Dendritic cell treated with granulocyte-macrophage colony-stimulating factor and Interleukin-4, amounts not matched to agents 40 ng/mL and 50 ng/mL, for 4 days (primary cell): ENCODE data around the gene TSPAN17.

Source experiments
- H3K27ac Mint-ChIP-seq: one replicate; pipeline ENCODE4 v1.8.0; 2022; ENCODE audit warnings: mild to moderate bottlenecking, mixed read lengths
- H3K27me3 Mint-ChIP-seq: one replicate; pipeline ENCODE4 v1.8.0; 2022; ENCODE audit warnings: mild to moderate bottlenecking, mixed read lengths
- H3K36me3 Mint-ChIP-seq: one replicate; pipeline ENCODE4 v1.8.0; 2022; ENCODE audit warnings: low read depth, mixed read lengths
- H3K4me1 Mint-ChIP-seq: one replicate; pipeline ENCODE4 v1.8.0; 2022; ENCODE audit warnings: low read depth, mixed read lengths
- H3K4me3 Mint-ChIP-seq: one replicate; pipeline ENCODE4 v1.8.0; 2022; ENCODE audit warnings: mild to moderate bottlenecking, moderate library complexity, mixed read lengths
- H3K9me3 Mint-ChIP-seq: one replicate; pipeline ENCODE4 v1.8.0; 2022; ENCODE audit warnings: mixed read lengths
- intact Hi-C: fragments of 100-400 bp; cut with micrococcal nuclease; formaldehyde crosslinking; loops from one replicate; pipeline ENCODE4 v1.15.0; 2022

Gene TSPAN17

DNA sequence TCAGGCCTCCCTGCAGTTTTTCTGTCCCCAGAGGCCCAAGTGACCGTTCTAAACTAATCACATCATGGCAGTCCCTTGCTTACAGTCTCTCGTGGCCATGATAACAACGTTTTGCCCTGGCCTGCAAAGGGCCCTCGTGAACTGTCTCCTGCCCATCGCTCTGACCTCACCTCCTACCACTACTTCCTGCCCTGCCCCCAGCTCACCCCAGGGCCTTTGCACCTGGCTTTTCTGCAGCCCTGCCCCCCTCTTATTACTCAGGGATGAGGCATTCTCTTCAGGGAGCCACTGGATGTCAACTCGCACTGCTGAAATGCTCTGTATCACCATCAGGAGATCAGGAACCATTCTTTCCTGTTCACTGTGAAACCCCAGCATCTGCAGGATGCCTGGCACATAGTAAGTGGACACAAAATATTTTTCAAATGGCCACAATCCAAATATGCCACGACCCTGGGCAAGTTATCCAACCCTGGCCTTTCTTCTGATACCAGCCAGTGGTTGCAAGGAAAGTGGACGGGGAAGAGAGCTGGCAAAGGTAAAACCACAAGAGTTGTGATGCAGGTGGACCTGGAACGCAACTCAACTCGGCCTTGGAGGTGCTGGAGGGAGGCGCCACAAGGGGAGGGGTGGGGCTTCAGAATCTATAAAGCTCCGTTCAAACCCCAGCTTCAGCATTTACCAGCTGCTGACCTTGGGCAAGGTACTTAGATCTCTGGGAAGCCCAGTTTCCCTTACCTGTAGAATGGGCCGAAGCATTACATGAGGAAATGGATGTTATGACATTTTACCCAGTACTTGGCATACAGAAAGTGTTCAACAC lies 18.7 kb upstream of the TSPAN17 start:
- Mint-ChIP-seq H3K9me3 (no peaks in the 10 kb centered on the region), H3K27ac (no peak overlapping the region), H3K36me3 (no peaks in the 10 kb centered on the region), H3K27me3 (peaks cover 84% of the 10 kb centered on the region), H3K4me3 (no peak overlapping the region), H3K4me1 (no peaks in the 10 kb centered on the region)
- intact Hi-C loops = no loop called here

DNA sequence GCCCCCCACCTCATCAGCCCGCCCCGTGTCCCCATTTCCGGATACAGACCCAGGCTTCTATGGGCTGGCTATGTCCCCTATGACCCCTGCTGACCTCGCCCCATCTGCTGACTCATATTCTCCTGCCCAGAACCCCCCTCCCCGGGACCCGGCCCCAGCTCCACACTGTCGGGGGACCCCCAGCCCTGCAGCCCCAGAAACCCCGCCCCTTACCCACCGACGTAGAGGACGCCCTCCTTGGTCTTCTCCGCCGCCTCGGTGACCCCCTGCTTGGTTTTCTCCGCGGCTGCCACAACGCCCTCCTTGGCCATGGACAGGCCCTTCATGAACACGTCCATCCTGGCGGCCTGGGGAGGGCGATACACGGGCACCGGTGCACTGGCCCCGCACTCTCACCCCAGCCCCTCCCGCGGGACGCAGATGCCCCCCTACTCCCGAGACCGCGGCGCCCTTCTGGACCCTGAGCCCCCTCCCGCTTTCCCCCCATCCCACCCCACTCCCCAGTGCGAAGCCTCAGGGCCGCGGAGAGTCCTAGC lies 17.9 kb upstream of the TSPAN17 start:
- Mint-ChIP-seq H3K36me3 (no peaks in the 10 kb centered on the region), H3K4me1 (no peaks in the 10 kb centered on the region), H3K27me3 (peaks cover 86% of the 10 kb centered on the region), H3K27ac (no peak overlapping the region), H3K9me3 (no peaks in the 10 kb centered on the region), H3K4me3 (no peak overlapping the region)
- intact Hi-C loops = no loop called here

DNA sequence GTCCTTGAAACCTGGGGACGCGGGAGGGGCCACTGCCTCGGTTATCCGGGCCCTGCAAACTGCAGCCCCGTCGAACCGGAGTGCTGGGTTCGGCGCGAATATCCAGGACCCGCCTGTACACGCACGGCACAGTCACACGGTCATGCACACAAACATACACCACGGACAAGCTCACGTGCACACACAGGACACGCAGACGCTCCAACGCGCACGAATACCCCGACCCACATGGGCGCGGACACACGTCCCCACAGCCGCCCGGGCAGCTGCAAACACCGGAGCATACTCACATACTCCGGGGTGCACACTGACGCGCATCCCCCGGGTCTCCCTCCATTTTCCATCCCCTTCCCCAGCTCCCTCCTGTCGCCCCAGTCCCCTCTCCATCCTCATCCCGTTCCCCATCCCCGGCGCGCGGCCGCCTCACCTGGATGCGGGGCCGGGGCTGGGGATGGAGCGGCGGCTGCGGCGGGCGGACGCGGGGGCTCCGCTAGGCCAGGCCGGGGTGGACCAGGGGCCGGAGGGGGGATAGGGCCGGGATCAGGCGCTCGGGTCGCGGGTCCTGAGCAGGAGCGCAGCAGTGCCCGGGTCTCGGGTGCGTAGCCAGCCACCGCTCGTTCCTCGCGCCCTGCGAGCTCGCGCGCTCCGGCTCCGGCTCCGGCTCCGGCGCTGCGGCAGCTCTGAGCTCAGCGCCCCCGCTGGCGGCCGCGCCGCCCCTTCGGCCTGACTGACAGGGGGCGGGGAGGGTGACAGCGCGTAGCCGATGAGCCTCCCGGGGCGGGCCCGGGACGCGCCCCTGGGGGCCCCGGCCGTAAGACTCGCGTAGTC lies 17.2 kb upstream of the TSPAN17 start, which contains the start of the genes EIF4E1B and SNCB:
EIF4E1B (plus strand) TSS at position 823 of the 828 bp plus-strand sequence. CDS start 12,113 bp downstream, outside the sequence.
SNCB (minus strand) TSS at position 682 of the 828 bp plus-strand sequence. CDS start 880 bp downstream, outside the sequence.
- Mint-ChIP-seq H3K4me3 (no peak within 1 kb of the TSS), H3K4me1 (no peaks in the 10 kb centered on the region), H3K27me3 (peaks cover 86% of the 10 kb centered on the region), H3K9me3 (no peaks in the 10 kb centered on the region), H3K36me3 (no peaks in the 10 kb centered on the region), H3K27ac (no peak within 1 kb of the TSS)
- intact Hi-C loops = no loop called here

DNA sequence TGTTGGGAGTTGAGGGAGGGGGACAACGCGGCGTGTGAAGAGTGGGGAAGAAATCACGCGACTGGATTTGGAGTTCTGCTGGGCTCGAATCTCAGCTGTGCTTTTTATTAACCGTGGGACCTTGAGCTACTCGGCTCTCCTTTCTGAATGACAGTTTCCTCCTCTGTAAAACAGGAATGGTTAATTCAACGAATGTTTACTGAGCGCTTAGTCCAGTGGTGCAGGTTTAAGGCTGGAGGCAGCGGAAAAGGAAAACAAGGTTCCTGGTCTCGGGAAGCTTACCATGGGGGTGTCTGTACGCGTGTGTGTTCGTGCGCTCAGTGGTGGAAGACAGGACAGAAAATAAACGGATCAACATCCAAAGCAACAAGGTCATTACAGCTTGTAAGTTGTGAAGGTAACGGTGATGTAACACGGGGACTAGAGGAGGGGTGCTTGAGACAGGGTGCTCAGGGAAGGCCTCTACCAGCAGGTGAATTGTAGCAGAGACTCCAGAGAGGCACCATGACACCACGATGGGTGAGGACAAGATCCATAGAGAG lies 16.5 kb upstream of the TSPAN17 start:
- H3K27me3 Mint-ChIP-seq = peaks cover 91% of the 10 kb centered on the region
- no peaks in the 10 kb centered on the region for H3K9me3 Mint-ChIP-seq
- H3K36me3 Mint-ChIP-seq = no peaks in the 10 kb centered on the region
- no peaks in the 10 kb centered on the region for H3K4me1 Mint-ChIP-seq
- H3K4me3 Mint-ChIP-seq = no peak overlapping the region
- H3K27ac Mint-ChIP-seq = no peak overlapping the region
- intact Hi-C loops = no loop called here

DNA sequence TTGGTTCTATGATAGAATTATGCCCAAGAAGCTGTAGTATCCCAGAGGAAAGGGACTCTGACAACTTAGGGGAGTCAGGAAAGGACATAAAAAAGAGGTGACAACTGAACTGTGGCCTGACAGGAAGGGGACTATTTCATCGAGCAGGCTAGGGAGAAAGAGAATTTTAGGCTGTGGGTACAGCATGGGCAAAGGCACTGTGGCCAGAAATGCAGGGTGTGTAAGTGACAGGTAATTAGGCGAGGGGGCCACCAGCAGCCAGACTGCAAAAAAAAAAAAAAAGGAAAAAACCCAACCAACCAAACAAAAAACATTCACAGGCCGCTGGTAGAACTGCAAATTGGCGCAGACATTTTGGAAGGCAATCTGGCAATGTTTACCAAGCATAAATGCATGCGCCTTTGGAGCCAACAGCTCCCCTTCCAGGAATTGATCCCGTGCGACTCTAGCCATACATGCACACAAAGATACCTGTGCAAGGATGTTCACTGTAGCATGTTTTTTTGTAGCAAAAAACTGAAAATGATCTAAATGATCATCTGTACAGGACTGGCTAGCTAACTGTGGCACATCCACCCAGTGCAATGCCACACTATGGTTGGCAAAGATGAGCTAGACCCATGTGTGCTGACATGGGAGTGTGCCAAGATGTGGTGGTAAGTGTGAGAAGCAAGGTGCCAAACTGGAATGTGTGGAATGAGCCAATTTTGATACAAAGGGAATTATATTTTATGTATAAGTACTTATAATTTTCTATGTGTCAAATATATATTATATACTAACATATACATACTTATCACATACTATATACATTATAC lies 15.7 kb upstream of the TSPAN17 start:
- Mint-ChIP-seq H3K4me1 (no peaks in the 10 kb centered on the region), H3K4me3 (no peak overlapping the region)
- intact Hi-C loops = no loop called here

DNA sequence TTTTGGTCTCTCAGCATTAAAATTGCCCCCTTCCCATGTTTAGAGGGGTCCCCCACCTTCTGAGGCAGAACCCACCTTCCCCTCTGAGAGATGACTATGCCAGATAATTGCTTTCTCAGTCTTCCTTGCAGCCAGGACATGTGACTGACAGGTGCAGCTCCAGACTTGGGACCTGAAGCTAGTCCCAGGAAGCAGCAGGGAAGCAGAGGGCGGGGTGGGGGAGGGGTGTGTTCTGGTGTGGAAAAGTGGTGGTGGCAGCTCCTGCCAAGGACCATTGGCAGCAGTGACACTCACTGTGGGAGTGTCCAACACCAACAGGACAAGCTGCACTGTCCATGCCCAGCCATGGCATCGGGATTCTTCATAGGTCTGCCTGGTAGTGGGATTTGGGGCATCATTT lies 14.5 kb upstream of the TSPAN17 start:
- peaks cover 87% of the 10 kb centered on the region for H3K27me3 Mint-ChIP-seq
- H3K9me3 Mint-ChIP-seq = no peaks in the 10 kb centered on the region

More for the DNA sequence above, 15.7 kb upstream of the TSPAN17 start:
- H3K27ac Mint-ChIP-seq = no peak overlapping the region
- no peaks in the 10 kb centered on the region for H3K36me3 Mint-ChIP-seq
- H3K27me3 Mint-ChIP-seq = peaks cover 88% of the 10 kb centered on the region
- no peaks in the 10 kb centered on the region for H3K9me3 Mint-ChIP-seq

DNA sequence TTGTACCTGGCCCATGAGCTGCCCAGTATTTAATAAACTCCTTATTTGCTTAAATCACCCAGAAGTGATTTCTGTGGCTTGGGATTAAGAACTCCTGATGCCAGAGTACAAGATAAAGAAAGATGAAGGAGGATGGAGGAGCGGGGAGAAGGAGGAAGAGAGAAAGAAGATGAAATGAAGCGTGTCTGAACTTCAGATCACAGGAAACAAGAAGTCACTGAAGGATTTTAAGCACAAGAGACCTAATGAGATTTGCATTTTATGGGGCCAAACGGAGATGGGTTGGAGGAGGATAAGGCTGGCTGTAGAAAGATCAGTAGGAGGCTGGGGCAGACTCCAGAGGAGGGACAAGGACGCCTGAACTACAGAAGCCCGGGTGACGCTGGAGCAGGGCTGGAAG lies 13.7 kb upstream of the TSPAN17 start:
- intact Hi-C loops = no loop called here
- H3K27ac Mint-ChIP-seq = no peak overlapping the region
- H3K9me3 Mint-ChIP-seq = no peaks in the 10 kb centered on the region
- H3K4me3 Mint-ChIP-seq = no peak overlapping the region
- H3K4me1 Mint-ChIP-seq = no peaks in the 10 kb centered on the region
- no peaks in the 10 kb centered on the region for H3K36me3 Mint-ChIP-seq
- H3K27me3 Mint-ChIP-seq = peaks cover 83% of the 10 kb centered on the region

More for the DNA sequence above, 14.5 kb upstream of the TSPAN17 start:
- Mint-ChIP-seq H3K4me3 (no peak overlapping the region), H3K4me1 (no peaks in the 10 kb centered on the region), H3K27ac (no peak overlapping the region), H3K36me3 (no peaks in the 10 kb centered on the region)
- intact Hi-C loops = no loop called here

DNA sequence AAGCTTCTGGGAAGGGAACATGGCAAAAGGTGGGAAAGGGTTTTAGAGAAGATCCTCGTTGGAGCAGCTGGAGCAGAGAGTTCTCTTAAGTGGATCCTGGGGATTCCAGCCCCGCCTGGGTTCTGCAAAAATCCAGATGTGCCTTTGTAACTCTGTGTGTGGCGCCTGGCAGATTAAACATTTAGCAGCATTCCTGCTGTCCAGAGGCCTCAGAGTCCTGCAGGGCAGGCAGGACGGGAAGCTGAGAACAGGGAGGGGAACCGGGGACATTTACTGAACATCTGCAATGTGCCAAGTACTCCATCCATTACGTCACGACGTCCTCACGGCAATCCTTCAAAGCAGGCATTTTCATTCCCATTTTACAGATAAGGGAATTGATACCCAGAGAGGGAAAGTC lies 10.9 kb upstream of the TSPAN17 start:
- Mint-ChIP-seq H3K4me1 (no peaks in the 10 kb centered on the region), H3K4me3 (no peak overlapping the region), H3K27me3 (peaks cover 61% of the 10 kb centered on the region), H3K9me3 (no peaks in the 10 kb centered on the region), H3K27ac (no peak overlapping the region), H3K36me3 (no peaks in the 10 kb centered on the region)
- intact Hi-C loops = no loop called here

DNA sequence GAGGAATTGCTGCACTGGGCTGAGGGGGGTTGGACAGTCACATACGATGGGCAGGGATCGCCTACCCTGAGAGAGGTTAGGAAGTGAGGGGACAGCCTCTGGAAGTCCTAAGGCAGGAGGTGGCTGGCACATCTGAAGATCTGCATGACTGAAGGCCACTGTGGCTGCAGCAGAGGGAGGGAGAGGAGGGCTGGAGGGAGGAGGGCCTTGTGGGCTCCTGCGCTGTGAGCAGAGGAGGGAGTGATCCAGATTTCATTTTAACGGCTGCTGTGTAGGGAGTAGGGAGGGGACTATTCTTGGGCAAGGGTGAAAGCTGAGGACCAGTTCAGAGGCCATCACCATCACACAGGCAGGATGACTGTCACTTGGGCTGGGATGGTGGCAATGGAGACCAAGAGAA lies 9.7 kb upstream of the TSPAN17 start:
- no peaks in the 10 kb centered on the region for H3K36me3 Mint-ChIP-seq
- no peaks in the 10 kb centered on the region for H3K4me1 Mint-ChIP-seq
- H3K27me3 Mint-ChIP-seq = peaks cover 51% of the 10 kb centered on the region
- intact Hi-C loops = no loop called here
- no peak overlapping the region for H3K4me3 Mint-ChIP-seq
- no peak overlapping the region for H3K27ac Mint-ChIP-seq
- no peaks in the 10 kb centered on the region for H3K9me3 Mint-ChIP-seq

DNA sequence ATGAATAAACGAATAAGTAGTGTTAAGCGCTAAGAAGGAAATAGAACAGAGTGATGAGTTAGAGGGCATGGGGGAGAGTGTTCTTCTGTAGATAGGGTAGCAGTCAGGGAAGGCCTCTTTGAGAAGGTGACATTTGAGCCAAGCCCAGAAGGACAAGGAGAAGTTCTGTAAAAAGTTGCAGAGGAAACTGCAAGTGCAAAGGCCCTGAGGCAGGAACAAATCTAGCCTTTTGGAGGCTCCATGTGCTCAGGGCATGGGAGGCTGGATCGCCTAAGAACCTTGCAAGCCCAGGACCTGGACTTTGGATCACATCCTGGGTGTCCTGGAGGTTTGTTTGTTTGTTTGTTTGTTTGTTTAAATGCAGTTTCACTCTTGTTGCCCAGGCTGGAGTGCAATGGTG lies 8.8 kb upstream of the TSPAN17 start:
- Mint-ChIP-seq H3K36me3 (no peaks in the 10 kb centered on the region), H3K27ac (no peak overlapping the region), H3K9me3 (no peaks in the 10 kb centered on the region), H3K4me1 (no peaks in the 10 kb centered on the region), H3K27me3 (peaks cover 45% of the 10 kb centered on the region), H3K4me3 (no peak overlapping the region)
- intact Hi-C loops = no loop called here

DNA sequence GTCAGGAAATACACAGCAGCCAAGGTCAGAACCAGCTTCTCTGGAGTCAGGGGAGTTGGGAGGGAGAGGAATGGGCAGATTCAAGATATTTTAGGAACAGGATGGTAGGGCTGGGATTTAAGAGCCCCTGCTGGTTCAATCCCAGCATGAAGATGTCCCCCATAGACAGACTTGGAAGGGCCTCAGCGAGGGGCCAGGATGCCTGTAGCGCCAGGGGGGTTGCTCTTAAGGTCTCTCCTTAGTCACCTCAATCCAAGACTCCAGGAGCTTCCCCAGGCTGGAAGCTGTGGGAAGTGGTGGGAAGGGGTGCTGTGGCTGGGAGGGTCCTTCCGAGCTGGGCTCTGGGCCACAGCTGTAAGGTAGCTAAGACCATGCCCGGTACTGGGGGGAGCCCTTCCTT lies 8.1 kb upstream of the TSPAN17 start:
- no peaks in the 10 kb centered on the region for H3K36me3 Mint-ChIP-seq
- no peak overlapping the region for H3K4me3 Mint-ChIP-seq
- H3K4me1 Mint-ChIP-seq = no peaks in the 10 kb centered on the region
- no peak overlapping the region for H3K27ac Mint-ChIP-seq
- intact Hi-C loops = no loop called here
- peaks cover 42% of the 10 kb centered on the region for H3K27me3 Mint-ChIP-seq
- no peaks in the 10 kb centered on the region for H3K9me3 Mint-ChIP-seq

DNA sequence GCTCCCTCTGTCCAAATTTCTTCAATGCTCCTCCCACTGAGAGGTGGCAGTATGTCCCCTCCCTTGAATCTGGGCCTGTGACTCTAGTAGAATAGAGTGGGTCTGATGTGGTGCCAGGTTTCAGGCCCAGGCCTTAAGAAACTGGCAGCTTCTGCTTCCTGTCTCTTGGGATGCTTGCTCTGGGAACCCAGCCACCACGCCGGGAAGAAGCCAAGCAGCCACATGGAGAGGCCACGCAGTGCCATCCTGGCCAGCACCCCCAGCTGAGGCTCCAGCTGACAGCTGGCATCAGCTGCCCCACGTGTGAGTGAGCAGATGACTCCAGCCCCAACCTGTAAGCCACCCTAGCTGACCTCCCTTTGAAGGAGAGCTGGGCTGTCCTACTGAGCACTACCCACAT lies 7.3 kb upstream of the TSPAN17 start:
- H3K36me3 Mint-ChIP-seq = no peaks in the 10 kb centered on the region
- H3K4me1 Mint-ChIP-seq = no peaks in the 10 kb centered on the region
- H3K4me3 Mint-ChIP-seq = no peak overlapping the region
- no peak overlapping the region for H3K27ac Mint-ChIP-seq
- no peaks in the 10 kb centered on the region for H3K9me3 Mint-ChIP-seq
- intact Hi-C loops = no loop called here
- H3K27me3 Mint-ChIP-seq = peaks cover 39% of the 10 kb centered on the region

DNA sequence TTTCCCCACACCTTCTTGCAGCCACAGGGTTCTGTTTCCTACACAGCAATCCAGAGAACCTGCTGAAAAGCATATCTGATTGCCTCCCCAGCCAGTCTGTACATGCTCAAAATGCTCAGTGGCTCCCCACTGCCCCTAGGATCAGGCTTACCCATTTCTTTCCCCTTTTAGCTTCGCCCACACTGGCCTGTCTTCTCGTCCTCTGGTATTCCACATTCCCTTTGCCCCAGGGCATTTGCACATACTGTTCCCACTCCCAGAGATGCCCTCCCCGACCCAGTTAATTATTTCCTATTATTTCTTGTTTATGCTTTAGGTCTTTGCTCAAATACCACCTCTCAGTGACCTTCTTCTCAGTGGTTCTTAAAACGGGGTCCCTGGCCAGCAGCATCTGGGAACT lies 6.7 kb upstream of the TSPAN17 start:
- intact Hi-C loops = no loop called here
- H3K9me3 Mint-ChIP-seq = no peaks in the 10 kb centered on the region
- H3K4me1 Mint-ChIP-seq = no peaks in the 10 kb centered on the region
- no peak overlapping the region for H3K27ac Mint-ChIP-seq
- H3K27me3 Mint-ChIP-seq = peaks cover 33% of the 10 kb centered on the region
- H3K36me3 Mint-ChIP-seq = no peaks in the 10 kb centered on the region
- H3K4me3 Mint-ChIP-seq = no peak overlapping the region
